Fibroblast of skin of left quadriceps (primary cell): ENCODE measurements around the gene UBE2R2.
"Not testable (repeated sequence)": the region's sequence is repeated elsewhere in the genome, so short reads cannot be mapped to it uniquely, and the experiment has no call there.

Source experiments
- DNase-seq, 2 experiments: peaks; one replicate each; pipeline ENCODE4 v3.0.0-alpha.2; 2013; ENCODE audit warnings: low read depth in 2 of 2

UBE2R2 gene

DNA sequence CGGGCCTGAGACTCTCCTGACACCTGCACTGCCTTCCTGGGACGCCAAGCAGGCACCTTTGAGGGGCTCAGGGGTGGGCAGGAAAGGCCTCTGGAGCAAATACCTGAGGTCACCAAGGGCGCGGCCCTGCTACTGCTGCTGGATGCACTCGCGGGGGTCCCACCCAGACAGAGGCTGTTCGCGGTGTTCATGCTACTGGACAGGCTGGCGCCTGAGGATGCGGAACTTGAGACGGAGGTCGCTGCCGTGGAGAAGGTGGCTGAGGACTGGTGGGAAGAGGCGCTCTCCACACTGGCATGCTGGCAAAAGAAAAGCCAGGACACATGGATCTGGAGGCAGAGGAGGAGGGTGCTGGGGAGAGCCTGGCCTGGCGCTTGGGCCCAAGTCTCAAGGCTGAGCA, 110.7 kb downstream of the UBE2R2 start:
- no peak for DNase-seq

DNA sequence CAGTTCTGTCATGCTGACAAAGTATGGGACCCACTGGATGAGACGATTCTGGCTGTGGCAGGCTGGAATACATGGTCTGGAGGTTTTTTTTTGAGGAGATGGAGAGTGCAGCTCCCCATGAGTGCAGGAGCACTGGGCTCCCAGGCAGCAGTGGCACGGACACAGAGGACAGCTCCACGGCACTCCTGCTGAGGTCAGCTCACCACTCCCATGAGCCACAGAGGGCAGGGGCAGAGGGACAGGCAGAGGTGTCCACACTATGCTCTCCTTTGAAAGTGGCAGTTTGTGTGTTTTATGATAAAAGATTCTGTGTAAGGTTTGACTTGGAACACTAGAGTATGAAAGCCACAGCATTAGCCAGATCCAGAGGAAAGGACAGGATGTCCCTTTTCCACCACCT, 114.4 kb downstream of the UBE2R2 start:
- DNase-seq: no peak

DNA sequence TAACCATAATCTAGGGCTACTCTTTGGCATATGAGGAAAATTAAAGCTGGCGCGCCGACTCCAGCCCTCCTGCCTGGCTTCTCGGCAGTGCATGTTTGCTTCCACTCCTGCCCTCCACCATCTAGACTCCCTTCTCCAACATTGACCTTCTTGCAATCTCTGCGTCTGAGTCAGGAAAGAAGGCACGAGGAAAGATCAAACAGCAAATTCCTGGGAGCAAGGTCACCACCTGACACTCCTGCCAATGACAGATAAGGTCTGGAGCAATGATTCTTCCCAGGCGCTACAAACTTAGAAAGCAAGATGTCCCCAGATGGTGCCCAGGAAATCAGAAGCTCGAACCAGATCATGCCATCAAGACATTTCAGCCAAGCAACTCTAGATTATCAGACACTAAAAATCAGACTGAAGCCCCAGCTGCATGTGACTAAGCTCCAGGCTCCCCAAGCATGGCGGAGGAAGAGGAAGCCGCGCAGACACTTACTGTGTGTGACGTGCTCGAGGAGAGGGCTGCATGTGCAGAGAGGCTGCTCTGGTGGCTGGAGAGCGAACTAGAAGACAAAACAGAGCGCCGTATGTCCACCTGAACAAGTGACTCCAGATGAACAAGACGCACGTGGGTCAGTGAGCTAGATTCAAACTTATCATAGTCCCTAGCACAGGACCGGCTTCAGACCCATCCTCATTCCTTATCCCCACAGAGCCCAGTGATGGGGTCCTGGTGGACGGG, 115.3 kb downstream of the UBE2R2 start:
- no peak for DNase-seq

DNA sequence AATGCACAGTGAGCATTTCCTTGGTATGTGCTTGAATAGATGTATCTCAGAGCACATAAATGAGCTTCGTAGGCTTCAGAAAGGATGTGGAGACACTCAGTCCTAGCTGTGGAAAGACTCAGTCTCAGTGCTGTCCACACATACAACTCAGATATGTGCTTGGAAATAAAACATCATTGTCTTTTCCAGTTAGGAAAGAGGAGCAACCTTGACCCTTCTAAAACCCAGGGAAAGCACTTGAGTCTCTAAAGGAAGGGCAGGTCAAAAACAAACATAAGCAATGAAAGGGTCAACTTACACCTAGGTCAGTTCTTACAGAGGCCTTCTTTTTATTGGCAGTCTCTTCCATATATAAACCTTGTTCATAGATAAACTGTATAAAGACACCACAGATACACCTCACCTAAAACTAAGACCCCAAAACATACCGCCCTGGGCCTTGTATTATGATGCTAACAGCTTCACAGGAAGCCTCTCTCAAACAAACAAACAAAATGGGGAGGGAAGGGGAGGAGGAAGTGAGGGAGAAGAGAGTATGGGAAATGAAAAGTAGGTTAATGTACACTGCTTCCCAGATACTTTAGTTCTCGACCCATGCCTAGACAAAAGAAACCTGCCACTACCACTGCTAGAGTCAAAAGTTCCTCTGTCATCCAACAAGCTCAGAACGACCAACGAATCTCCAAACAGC, 117.4 kb downstream of the UBE2R2 start:
- no peak for DNase-seq

DNA sequence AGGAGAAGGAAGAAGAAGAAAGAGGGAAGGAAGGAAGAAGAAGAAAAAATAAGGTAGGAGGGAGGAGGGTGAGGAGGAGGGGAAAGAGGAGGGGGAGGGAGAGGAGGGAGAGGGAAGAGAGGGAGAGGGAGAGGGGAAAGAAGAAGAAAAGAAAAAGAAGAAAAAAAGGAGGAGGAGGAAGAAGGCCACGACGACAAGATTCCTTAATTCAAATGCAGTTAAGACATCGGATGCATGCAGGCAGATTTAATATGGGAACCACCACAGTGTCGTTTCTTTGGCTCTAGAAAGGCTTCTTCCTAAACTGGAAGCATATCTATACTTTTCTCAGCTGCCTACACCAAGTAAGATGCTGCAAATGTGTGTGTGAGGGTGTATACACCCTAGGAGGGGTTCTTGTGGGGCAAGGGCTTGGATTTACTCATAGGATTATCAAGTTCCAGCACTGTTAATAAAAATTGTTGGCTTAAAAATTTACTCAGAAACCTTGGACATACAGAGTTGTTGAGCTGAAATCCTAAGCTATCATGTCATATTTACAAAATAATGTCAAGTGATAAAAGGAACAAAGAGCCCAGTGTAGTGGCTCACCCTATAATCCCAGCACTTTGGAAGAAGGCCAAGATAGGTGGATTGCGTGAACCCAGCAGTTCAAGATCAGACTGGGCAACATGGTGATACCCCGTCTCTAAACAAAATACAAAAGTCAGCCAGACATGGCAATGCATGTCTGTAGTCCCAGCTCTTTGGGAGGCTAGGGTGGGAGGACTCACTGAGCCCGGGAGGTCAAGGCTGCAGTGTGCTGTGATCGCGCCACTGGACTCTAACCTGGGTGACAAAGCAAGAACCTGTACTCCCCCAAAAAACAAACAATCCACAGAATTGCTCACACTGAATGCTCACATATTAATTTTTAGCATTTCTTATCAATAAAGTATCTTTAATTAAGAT, 123.2 kb downstream of the UBE2R2 start:
- no peak for DNase-seq

DNA sequence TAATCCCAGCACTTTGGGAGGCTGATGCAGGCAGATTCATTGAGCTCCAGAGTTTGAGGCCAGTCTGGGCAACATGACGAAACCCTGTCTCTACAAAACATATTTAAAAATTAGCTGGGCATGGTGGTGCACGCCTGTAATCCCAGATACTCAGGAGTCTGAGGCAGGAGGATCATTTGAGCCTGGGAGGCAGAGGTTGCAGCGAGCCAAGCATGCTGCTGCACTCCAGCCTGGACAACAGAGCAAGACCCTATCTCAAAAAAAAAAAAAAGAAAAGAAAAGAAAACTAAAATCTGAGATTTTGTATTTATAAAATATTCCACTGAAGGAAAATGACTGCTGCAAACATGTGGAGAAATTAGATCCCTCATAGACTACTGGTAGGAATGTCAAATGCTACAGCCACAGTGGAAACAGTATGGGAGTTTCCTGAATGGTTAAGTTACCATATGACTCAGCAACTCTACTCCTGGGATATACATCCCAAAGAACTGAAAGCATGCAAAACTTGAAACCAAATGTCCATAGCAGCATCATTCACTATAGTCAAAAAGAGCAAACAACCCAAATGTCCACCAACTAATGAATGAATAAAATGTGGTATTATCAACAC, 125.6 kb downstream of the UBE2R2 start:
- DNase-seq: peak; percentile 79 to 80

DNA sequence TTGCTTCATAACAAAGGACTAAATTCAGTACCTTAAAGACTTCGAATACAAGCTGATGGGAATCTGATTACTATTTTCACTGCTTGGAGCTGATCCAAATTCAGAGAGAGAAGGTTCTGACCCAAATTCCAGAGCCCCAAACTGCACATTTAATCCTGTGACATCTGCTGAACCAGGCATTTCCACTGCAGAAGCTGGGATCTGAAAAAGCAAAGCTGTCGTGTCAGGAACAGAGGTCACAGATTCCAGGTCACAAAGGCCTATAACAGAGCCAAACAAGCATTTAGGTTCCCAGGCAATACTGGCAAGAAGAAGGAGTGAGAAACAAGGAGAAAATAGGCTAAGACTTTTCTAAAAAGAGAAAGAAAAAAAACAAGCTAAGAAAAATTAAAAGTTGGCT, 126.4 kb downstream of the UBE2R2 start:
- no peak for DNase-seq

DNA sequence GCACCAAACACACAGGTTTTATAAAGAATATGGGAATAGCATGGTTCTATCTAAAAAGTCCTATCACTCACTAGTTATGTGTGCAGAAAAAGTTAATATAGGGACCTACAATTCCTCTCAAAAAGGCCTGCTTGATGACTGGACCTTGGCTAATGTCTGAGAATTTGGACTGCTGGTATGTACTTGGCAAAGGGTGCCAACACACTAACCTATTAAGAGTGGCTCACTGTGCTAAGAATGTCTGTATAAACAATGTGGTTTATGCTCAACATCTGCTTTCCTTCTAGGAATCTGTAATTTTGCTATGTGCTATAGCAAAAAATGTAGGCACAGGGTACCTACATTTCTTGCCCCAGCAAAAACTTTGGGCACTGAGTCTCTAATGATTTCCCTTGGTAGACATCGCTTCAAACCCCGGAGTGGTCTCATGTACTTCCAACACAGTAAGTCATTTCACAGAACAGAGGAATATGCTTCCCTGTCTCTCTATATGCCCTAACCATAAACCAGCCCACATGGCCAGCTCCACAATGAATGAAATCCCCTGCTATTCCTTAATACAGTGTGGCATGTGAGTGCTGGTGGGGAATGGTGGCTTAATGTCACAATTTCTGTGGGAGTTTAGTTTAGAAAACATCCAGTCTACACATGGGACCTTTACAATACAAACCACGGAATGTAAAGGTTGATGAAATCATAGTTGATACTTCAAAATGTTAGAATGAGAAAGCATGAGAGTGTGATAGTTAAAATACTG, 130.0 kb downstream of the UBE2R2 start:
- DNase-seq: peak; percentile 87

DNA sequence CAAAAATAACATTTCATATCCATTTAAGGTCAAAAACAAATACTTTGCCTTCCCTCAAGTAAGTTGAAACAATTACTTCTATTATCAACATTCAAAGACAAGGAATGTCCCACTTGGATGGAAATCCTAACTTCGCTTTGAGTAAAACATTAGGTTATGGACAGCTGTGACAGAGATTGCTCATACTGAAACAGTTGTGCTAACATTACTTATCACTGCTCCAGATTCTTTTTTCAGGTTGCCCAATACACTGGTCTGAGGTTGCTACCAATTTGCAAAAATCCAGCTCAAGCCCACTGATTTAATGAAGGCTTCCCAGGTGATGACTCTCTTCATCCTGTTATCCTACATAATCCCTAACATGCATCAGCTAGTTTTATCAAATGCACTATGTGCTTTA, 133.4 kb downstream of the UBE2R2 start:
- no peak for DNase-seq

DNA sequence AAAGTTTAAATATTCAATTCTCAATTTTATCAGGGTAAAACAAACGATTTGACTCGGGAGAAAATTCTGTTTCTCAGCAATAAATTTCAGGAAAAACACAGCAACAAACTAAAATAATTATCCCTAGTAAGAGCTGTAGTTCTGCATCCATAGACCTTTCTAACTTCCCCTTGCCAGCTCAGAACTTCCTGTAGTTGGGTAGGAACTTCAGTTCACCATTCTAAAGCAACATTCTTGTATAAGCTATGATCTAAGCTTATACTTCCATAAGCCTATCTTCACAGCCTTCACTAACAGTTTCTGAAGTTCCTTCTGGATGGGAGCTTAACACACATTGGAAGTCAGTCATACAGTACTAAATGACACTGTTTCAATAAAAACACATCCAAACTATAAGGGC, 135.1 kb downstream of the UBE2R2 start:
- DNase-seq: no peak

DNA sequence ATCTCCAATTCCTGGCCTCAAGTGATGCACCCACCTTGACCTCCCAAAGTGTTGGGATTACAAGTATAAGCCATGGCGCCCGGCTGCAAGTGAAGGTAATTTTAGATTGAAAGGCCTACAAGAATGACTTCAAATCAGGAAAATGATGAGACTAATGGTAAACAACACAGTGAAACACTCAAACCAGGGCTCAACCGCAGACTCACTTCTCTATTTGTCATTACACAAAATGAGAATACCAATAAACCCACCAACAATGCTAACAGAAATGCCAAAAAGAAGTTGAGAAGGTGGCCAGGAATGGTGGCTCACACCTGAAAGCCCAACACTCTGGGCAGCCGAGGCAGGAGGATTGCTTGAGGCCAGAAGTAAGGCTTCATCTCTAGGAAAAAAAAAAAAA, 139.6 kb downstream of the UBE2R2 start:
- DNase-seq: no peak

DNA sequence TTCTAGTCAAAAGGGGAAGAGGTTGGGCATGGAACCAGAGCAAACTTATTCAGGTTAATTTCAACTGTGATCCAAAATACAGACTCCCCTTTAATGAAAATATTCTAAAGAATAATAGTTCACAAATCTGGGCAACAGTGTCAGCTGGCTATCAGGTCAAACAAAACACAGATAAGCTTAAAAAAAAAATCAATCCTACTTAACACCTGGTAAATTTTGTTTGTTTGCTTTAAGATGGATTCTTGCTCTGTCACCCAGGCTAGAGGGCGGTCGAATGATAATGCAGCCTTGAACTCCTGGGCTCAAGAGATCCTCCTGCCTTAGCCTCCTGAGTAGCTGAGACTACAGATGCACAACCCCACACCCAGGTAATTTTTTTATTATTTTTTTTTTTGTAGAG, 142.8 kb downstream of the UBE2R2 start:
- DNase-seq: no peak

DNA sequence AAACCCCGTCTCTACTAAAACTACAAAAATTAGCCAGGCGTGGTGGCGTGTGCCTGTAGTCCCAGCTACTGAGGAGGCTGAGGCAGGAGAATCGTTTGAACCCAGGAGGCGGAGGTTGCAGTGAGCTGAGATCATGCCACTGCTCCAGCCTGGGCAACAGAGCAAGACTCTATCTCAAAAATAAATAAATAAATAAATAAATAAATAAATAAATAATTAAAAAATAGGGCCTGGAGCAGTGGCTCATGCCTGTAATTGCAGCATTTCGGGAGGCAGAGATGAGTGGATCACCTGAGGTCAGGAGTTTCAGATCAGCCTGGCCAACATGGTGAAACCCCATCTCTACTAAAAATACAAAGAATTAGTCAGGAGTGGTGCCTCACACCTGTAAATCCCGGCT, 145.5 kb downstream of the UBE2R2 start:
- DNase-seq: not testable (repeated sequence)

DNA sequence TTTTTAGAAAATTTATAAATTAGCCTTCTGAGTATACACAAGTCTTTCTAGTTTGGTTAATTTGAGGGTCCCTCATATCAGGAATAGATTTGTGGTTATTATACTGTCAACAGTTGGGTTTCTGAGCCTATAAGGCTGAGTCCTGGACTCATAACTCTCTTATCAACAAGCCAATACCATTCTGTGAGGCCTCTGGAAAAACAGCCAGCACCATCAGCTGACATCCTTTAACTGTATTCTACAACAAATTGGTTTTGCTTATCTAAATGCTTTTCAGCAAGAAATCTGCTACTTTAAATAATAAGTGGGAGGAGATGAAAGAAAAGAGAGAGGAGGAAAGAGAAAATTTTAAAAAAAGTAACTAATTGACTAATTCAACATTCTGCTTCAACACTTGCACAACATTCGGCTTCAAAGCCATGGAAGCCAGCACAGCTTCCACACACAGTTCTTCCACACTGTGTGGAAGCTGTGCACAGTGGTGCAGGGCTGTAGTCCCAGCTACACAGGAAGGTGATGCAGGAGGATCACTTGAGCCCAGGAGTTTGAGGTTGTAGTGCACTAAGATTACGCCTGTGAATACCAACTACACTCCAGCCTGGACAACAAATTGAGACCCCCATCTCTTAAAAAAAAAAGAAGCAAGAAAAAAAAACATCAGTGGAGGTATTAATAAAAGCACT, 147.3 kb downstream of the UBE2R2 start:
- no peak for DNase-seq
